SK-N-SH (cell line): ENCODE measurements around the gene EFTUD2.

Experiments
- EP300 ChIP-seq, 2 experiments: IDR thresholded peaks; 2 replicates each; pipeline versions ENCODE4 v1.4.0 to v1.6.1; 2012; ENCODE audit warnings: borderline replicate concordance in 1 of 2, low read depth in 1 of 2, low read length in 1 of 2
- FOSL2 ChIP-seq: IDR thresholded peaks from 2 replicates; pipeline ENCODE4 v1.4.0; 2012; ENCODE audit warnings: low read depth, mild to moderate bottlenecking, moderate library complexity, borderline replicate concordance
- YY1 ChIP-seq: IDR thresholded peaks from 2 replicates; pipeline ENCODE4 v1.4.0; 2012; ENCODE audit warnings: low read depth, mild to moderate bottlenecking
- ZBTB33 ChIP-seq: IDR thresholded peaks from 2 replicates; pipeline ENCODE4 v1.4.0; 2012; ENCODE audit warnings: low read depth, borderline replicate concordance
- TF ChIP-seq, protein P1 (sequence below): fragments of 150-350 bp; IDR thresholded peaks from 2 replicates; pipeline ENCODE4 v1.6.1; 2017; ENCODE audit warnings: antibody characterized with exemption, low read length, low read depth, borderline replicate concordance

GRCh38 chr17:44848257-44848795 is 50.9 kb downstream of the EFTUD2 start:
- TF ChIP-seq YY1 (no peak), ZBTB33 (no peak), FOSL2 (no peak), EP300 (IDR thresholded peaks at IDR 0.05; ENCODE audit: borderline replicate concordance in 1 of 2, low read depth in 1 of 2, low read length in 1 of 2) (no peak)
- TF ChIP-seq, protein P1, sequence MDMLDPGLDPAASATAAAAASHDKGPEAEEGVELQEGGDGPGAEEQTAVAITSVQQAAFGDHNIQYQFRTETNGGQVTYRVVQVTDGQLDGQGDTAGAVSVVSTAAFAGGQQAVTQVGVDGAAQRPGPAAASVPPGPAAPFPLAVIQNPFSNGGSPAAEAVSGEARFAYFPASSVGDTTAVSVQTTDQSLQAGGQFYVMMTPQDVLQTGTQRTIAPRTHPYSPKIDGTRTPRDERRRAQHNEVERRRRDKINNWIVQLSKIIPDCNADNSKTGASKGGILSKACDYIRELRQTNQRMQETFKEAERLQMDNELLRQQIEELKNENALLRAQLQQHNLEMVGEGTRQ: no peak
